Endothelial cell (in vitro differentiated cells): ENCODE results near the gene ZBED4. TPM values are rescaled to one million over a fixed set of nuclear protein-coding genes. Genes with fewer than 3 reads are reported as not detected.
A peak's percentile ranks its signal among the peaks of the same experiment; 100 is the strongest.

Experiments used
- DNase-seq: peaks from one replicate; pipeline ENCODE4 v3.0.0; 2021; ENCODE audit warnings: low spot score
- H3K27ac Mint-ChIP-seq: one replicate; pipeline ENCODE4 v1.8.0; 2021; ENCODE audit warnings: mixed read lengths, inconsistent platforms; ENCODE audit not compliant: unreplicated experiment
- H3K27me3 Mint-ChIP-seq: one replicate; pipeline ENCODE4 v1.8.0; 2021; ENCODE audit warnings: mild to moderate bottlenecking, moderate library complexity, mixed read lengths, inconsistent platforms; ENCODE audit not compliant: unreplicated experiment
- H3K36me3 Mint-ChIP-seq: one replicate; pipeline ENCODE4 v1.8.0; 2021; ENCODE audit warnings: mild to moderate bottlenecking, low read depth, mixed read lengths, inconsistent platforms; ENCODE audit not compliant: unreplicated experiment
- H3K4me1 Mint-ChIP-seq: one replicate; pipeline ENCODE4 v1.8.0; 2021; ENCODE audit warnings: mild to moderate bottlenecking, mixed read lengths, inconsistent platforms; ENCODE audit not compliant: unreplicated experiment
- H3K4me3 Mint-ChIP-seq: one replicate; pipeline ENCODE4 v1.8.0; 2021; ENCODE audit warnings: mild to moderate bottlenecking, mixed read lengths, inconsistent platforms; ENCODE audit not compliant: unreplicated experiment
- H3K9me3 Mint-ChIP-seq: one replicate; pipeline ENCODE4 v1.8.0; 2021; ENCODE audit warnings: mixed read lengths, inconsistent platforms; ENCODE audit not compliant: unreplicated experiment
- total RNA-seq: library from RNA; stranded (reverse); fragmentation: NEBNext Ultra II Directional; extraction: Animal tissue kit (Norgen Biotek cat#: 25700); gene quantifications from one replicate; pipeline ENCODE4 v1.2.1, GENCODE V29; 2021; ENCODE audit not compliant: unreplicated experiment
- TF ChIP-seq, protein P1 (sequence below): fragments of 200-600 bp; sonication (generic); IDR thresholded peaks from one replicate; pipeline ENCODE4 v1.5.0; 2021; ENCODE audit warnings: antibody characterized with exemption; ENCODE audit not compliant: unreplicated experiment

The ZBED4 gene
- total RNA-seq, 1 donor from 2014 or later: 22.6 TPM

DNA sequence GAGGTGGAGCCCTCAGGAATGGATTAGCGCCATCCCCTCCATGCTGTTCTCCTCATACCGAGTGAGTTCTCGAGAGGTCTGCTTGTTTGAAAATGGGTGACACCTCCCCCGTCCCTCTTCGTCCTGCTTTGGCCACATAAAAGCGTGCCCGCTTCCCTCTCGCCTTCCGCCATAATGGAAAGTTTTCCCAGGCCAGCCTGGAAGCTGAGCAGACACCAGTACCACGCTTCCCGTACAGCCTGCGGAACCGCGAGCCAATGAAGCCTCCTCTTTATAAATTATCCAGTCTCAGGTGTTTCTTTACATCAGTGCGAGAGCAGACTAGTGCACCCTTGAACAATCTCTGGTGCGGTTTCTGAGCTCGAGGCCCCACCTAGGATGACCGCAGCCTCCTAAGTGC, 51.8 kb downstream of the ZBED4 start:
- DNase-seq: no peak
- H3K36me3 Mint-ChIP-seq: peaks cover 36% of the 10 kb centered on the region

GRCh38 chr22:49906071-49906798, 52.6 kb downstream of the ZBED4 start:
- TF ChIP-seq, protein P1, sequence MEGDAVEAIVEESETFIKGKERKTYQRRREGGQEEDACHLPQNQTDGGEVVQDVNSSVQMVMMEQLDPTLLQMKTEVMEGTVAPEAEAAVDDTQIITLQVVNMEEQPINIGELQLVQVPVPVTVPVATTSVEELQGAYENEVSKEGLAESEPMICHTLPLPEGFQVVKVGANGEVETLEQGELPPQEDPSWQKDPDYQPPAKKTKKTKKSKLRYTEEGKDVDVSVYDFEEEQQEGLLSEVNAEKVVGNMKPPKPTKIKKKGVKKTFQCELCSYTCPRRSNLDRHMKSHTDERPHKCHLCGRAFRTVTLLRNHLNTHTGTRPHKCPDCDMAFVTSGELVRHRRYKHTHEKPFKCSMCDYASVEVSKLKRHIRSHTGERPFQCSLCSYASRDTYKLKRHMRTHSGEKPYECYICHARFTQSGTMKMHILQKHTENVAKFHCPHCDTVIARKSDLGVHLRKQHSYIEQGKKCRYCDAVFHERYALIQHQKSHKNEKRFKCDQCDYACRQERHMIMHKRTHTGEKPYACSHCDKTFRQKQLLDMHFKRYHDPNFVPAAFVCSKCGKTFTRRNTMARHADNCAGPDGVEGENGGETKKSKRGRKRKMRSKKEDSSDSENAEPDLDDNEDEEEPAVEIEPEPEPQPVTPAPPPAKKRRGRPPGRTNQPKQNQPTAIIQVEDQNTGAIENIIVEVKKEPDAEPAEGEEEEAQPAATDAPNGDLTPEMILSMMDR: no peak
- no peak for DNase-seq
- no peak overlapping the region for H3K4me3 Mint-ChIP-seq
- H3K4me1 Mint-ChIP-seq: no peaks in the 10 kb centered on the region
- peaks cover 3% of the 10 kb centered on the region for H3K27me3 Mint-ChIP-seq
- peaks cover 30% of the 10 kb centered on the region for H3K36me3 Mint-ChIP-seq
- H3K27ac Mint-ChIP-seq: no peak overlapping the region
- no peaks in the 10 kb centered on the region for H3K9me3 Mint-ChIP-seq

More for the DNA sequence above, 51.8 kb downstream of the ZBED4 start:
- TF ChIP-seq, protein P1: no peak
- no peaks in the 10 kb centered on the region for H3K4me1 Mint-ChIP-seq
- H3K27me3 Mint-ChIP-seq: peaks cover 6% of the 10 kb centered on the region
- H3K9me3 Mint-ChIP-seq: no peaks in the 10 kb centered on the region
- no peak overlapping the region for H3K27ac Mint-ChIP-seq
- peak overlapping the region; percentile 24 for H3K4me3 Mint-ChIP-seq

DNA sequence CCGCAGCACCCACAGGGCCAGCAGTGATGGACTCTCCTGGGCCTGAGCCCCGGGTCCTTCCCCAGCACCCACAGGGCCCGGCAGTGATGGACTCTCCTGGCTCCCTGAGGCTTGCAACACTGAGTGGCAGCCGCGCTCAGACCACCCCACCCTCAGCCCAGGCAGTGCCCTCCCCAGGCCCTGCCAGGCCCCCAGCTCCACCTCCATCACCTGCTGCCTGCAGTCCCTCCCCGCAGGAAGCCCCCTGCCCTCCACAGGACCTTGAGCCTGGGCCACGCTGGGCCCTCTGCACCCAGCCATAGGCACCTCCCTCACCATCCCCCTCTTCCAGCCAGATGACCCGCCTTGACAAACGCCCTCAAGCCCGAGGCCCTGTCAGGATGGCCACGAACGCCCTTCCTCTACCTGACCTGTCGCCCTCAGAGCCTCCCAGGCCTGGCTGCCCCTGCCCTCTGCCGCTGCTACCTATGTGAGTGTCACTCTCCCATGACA, 53.2 kb downstream of the ZBED4 start:
- no peak for DNase-seq
- Mint-ChIP-seq H3K9me3 (no peaks in the 10 kb centered on the region), H3K27me3 (no peaks in the 10 kb centered on the region), H3K4me1 (no peaks in the 10 kb centered on the region), H3K27ac (no peak overlapping the region), H3K4me3 (peak overlapping the region; percentile 13), H3K36me3 (peaks cover 26% of the 10 kb centered on the region)
- TF ChIP-seq, protein P1: no peak

DNA sequence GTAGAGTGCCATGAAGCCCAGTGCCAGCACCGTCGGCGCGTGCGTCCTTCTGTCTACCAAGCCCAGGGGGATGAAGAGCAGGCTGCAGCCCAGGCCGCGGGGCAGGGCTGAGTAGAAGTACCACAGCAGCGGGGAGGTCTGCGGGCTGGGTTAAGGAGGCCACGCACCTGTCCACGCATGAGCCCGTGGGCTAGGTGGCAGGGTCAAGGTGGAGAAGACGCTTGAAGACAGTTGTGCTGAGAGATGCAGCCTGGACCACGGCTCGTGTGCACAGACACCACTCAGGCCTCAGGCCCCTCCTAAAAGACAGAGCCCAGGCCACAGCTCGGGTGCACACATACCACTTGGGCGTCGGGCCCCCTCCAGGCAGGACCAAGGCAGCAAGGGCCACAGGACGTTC, 54.2 kb downstream of the ZBED4 start:
- Mint-ChIP-seq H3K4me3 (peak overlapping the region; percentile 82), H3K9me3 (no peaks in the 10 kb centered on the region), H3K36me3 (peaks cover 26% of the 10 kb centered on the region), H3K27ac (no peak overlapping the region), H3K27me3 (peaks cover 4% of the 10 kb centered on the region), H3K4me1 (no peaks in the 10 kb centered on the region)
- no peak for DNase-seq
- TF ChIP-seq, protein P1: no peak

DNA sequence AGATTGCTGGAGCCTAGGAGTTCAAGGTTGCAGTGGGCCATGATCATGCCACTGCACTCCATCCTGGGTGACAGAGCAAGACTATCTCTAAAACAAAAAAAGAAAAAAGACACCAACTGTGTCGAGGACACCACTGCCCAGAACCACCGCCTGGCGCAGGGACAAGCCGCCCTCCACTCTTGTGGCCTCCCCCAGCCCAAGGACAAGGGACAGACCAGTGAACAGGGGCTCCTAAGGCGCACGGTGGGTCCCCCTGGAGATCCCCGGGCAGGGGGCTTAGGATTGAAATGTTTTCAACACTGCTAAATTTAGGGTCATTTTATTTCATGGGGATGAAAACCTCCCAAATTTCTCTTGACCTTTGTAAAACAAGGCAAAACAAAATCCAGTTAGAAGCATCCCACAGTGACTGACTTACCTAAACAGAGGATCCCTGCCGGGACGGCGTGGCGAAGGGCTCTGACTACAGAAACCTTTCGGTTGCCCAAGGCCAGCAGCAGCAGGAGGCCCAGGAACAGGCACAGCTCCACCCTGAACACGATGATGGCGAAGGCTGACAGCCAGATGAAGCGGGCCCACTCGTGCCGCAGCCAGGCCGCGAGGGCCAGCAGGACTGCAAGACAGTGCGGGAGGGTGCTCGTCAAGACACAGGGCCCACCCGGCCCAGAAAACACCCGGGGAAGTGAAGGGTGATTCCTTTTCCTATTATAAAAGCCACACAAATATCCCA, 56.0 kb downstream of the ZBED4 start:
- Mint-ChIP-seq H3K27ac (no peak overlapping the region), H3K4me1 (no peaks in the 10 kb centered on the region), H3K27me3 (peaks cover 4% of the 10 kb centered on the region), H3K36me3 (peaks cover 27% of the 10 kb centered on the region), H3K9me3 (no peaks in the 10 kb centered on the region), H3K4me3 (no peak overlapping the region)
- DNase-seq: no peak
- TF ChIP-seq, protein P1: no peak
